NCI-H2171 (cell line): Measurements from ENCODE around the gene DET1.
"Not testable (repeated sequence)": the region's sequence is repeated elsewhere in the genome, so short reads cannot be mapped to it uniquely, and the experiment has no call there.

Experiments used
- DNase-seq: peaks from one replicate; lab custom pipeline; 2025; lab: John Stamatoyannopoulos, UW

The DET1 gene

DNA sequence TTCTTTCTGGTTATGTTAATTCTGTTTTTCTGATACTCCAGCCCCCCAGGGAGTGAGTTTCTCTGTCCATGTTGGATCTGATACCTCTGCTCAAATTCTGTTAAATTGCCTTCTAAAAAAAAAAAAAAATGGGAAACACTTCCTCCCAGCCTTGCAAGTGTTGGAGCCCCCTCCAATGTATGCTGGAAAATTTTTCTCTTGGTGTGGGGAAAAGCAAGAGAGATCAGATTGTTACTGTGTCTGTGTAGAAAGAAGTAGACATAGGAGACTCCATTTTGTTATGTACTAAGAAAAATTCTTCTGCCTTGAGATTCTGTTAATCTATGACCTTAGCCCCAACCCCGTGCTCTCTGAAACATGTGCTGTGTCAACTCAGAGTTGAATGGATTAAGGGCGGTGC, 6.1 kb downstream of the DET1 start:
- DNase-seq = not testable (repeated sequence)

DNA sequence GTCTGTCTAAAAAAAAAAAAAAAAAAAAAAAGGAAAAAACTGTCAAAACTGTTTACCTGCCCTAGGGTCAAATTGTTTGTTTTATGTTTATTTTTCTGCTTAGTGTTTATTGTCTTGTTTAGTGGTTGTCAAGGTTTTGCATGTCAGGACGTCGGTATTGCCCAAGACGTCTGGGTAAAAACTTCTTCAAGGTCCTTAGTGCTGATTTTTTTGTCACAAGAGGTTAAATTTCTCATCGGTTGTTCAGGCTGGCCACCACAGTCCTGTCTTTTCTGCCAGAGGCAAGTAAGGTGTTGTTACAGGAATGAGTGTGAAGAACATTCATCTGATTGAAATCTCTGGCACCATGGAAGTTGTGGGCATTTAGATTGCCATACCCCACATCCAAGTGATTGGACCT, 7.0 kb downstream of the DET1 start:
- no peak for DNase-seq

DNA sequence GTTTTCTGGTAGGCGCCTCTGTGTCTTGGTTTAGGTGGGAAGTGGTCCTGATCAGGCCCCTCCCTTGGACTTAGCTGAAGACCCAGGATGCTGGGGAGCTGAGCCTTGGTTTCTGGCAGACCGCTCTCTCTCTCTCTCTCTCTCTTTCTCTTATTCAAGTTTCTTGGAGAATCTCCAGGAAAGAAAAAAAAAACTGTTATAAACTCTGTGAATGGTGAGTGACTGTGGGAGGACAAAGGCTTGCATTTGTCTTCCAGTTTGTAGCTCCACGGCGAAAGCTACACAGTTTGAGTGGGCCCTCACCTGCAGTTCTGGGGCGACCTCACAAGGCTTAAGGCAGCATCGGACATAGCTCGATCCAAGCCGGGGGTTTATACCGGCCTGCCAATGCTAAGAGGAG, 7.5 kb downstream of the DET1 start:
- no peak for DNase-seq

DNA sequence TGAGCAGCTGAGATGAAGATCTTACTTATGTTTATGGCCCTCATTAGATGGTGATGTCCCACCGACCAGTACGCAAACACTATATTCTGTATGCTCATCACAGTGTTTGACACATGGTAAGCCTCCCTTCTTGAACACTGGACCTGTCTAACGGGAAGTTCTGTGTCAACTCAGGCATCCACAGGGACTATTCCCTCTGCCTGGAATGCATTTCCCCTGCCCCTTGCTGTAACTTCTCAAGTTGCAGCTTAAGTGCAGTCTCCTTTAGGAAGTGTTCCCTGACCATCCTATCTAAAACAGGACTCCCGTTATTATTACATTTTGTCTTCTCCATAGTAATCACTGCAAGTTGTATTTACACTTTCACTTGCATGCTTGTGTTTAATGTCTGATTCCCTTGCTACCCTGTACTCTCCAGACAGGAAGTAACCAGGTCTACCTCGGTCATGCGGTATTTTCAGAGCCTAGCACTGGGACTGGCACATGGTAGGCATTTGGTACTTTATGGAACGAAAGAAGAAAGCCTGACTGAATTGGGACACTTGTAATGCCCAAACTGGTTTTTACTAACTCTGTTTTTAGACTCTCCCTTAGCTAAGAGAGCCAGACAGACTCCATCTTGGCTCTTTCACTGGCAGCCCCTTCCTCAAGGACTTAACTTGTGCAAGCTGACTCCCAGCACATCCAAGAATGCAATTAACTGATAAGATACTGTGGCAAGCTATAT, 8.7 kb downstream of the DET1 start:
- DNase-seq = no peak

DNA sequence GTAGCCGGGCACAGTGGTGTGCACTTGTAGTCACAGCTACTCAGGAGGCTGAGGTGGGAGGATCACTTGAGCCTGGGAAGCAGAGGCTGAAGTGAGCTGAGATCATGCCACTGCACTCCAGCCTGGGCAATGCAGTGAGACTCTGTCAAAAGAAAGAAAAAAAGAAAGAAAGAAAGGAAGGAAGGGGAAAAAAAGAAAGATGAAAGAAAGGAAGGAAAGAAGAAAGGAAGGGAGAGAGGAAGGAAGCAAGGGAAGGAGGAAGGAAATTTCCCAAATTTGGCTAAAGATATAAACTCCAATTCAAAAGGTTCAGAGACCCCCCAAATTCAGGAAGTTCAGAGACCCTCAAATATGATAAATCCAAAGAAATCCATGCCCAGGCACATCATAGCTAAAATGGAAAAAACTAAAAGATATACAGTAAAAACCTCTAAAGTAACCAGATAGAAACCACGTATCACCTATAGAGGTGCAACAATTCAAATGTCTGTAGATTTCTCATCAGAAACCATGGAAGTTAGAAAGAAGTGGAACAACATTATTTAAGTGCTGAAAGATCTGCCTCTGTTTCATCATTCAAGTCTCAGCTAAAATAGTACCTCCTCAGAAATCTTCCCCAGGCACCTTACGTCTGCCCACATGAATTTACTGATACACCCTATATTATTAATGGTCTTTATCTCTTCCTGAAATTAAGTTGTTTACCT, 10.7 kb downstream of the DET1 start:
- no peak for DNase-seq

DNA sequence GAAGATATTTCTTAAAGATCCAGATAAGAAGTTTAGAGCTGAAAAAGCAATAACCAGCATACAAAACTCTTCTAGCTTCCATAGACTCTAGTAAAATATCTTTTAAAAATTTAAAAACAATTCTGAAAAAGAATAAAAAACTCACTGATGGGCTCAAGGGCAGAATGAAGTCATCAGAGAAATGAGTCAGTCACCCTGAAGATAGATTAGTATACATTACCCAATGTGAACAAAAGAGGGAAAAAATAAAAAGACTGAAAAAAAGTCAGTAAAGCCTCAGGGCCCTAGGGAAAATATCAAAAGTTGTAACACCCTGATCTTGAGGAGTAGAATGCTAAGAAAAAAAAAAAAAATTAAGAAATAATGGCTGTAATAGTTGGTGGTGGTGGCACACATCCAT, 11.4 kb downstream of the DET1 start:
- no peak for DNase-seq

DNA sequence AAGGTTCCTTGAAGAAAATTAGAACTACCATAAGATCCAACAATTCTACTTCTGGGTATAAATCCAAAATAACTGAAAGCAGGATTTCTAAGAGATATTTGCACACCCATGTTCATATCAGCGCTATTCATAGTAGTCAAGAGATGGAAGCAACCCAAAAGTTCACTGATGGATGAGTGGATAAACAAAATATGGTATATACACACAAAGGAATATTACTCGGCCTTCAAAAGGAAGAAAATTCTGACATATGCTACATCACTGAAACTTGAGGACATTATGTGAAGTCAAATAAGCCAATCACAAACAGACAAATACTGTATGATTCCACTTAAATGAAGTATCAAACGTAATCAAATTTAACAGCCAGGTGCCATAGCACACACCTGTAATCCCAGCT, 13.1 kb downstream of the DET1 start:
- DNase-seq = no peak

DNA sequence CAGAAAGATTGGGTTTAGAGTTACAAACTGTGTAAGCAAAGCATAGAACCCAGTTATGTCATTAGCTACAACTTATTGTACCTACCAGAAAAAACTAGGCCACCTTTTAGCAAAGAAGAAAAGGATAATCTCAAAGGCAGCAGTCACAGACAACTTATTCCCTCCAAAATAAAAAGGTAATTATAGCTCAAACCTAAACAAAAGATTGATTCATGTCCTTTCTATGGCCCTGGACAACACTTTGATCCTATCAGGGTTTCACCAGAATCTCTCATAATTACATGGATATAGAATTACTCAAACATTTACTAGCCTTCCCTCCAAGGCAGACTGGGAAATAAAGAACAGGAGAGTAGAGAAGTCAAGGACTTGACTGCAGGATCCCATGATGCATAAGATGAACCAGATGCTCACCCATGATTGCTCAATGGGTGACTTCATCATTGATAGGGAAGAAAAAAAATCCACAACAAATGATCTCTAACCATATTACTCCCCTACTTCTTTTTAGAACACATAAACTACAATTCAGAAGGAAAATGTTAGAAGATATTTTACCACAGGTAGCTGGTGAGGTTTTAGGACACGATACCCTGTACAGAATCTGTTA, 17.4 kb downstream of the DET1 start:
- DNase-seq = peak; percentile 20

DNA sequence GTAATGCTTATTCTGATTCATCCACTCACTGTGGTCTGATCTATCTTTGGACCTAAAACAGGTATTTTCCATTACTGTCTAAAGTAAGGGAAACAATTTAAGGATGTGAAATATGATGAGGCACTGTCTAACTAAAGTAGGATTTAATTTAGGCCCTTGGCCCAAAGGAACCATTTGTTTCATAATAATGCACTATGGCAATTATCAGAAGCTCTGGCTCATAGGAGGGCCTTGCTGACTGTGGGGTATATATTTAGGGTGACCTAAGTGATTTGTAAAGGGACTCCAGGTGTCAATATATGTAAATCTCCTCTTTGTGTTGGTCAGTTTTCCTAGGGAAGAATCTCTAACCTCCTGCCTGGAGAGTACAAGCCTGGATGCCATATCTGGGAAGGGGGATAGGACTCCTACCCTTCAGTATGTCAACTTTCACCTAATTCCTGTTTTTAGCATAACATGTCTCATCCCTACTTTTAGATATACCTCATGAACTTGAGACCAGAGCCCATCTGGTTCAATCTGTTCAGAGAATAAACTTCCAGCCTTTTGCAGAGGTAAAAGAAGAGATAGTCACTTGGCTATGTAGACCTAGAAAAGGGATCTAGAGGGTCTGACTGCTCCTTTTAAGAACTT, 20.1 kb downstream of the DET1 start:
- no peak for DNase-seq

DNA sequence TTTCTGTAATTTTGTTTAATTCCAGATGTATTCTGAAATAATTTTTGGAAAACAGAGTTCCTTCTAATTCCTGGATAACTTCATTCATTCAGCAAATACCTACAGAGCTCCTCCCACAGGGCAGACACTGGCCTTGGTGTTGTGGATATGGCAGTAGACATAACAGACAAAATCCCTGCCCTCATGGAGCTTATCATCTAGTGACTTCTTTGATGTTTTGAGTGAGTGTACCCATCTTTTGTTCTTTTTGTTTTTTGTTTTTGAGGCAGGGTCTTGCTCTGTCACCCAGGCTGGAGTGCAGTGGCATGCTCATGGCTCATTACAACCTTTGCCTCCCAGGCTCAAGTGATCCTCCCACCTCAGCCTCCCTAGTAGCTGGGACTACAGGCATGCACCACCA, 21.1 kb downstream of the DET1 start:
- no peak for DNase-seq

DNA sequence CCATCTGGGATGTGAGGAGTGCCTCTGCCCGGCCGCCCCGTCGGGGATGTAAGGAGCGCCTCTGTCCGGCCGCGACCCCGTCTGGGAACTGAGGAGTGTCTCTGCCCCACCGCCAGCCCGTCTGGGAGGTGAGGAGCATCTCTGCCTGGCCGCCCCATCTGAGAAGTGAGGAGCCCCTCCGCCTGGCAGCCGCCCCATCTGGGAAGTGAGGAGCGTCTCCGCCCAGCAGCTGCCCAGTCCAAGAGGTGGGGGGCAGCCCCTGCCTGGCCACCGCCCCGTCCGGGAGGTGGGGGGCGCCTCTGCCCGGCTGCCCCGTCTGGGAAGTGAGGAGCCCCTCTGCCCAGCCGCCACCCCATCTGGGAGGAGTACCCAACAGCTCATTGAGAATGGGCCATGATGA, 22.4 kb downstream of the DET1 start:
- not testable (repeated sequence) for DNase-seq

DNA sequence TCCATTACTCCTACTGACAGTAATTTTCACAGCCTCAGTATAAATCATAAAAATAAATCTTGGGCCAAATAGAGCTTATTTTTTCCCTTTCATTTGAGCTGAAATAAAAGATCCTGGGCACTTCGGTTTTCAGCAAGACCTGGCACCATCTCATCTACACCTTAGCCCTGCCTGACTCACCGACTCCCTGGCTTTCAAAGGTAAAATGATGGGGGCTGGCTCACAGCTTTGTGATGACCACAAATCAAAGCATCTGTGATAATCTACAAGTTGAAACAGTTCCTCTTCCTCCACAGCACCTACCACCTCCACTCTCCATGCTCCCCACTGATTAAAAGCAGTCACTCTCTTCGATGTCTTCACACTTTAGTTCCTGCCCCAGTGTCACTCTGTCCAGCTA, 27.6 kb downstream of the DET1 start:
- DNase-seq = no peak

DNA sequence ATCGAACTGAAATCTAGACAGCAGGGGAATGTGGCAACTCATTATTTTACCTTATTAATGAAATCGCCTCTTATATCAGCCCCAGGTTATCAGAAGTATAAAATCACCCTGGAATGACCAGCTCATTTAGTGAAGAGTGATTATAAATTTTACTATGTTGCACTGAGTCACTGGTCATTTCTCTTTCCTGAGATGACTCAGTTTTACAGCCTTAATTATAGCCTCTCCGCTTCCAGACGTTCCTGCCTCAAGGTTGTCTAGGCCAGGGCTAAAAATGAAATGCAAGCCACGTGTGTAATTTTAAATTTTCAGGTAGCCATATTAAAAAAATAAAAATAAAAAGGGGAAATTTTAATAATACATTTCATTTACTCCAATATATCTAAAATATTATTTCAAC, 33.3 kb downstream of the DET1 start:
- DNase-seq = no peak

DNA sequence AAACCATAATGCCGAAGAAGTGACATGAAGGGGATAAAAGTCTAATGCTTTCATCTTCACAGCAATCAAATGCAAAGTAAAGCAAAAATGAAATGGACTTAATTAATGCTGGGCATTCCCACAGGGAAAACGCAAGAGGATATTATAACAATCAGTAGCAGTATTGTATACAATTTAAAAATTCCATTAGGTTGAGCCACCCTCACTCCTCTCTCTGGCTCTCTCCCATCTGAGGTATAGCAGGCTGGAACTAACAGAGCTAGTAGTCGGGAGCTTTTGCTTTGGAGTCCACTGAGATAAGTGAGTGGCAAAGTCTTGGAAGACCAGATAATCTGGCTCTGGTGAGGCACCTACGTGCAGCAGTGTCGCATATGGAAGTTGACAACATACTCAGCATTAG, 33.9 kb downstream of the DET1 start:
- no peak for DNase-seq

DNA sequence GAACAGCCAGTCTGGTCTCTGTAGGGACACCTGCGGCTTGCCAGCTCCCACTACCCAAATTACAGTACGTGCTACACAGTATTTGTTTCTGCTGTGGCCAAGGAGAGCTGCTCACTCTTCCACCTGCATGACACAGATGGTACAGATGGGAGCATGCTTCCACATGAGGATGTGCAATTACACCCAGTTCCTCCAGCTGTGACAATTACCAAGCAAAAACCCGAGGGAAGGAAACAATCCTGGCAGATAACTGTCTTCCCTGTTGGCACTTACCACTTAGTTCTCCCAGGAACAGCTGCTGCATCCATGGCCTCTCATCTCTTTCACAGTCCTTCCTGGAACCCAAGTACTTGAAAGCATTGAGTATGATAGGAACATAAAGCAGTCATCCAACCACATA, 34.4 kb downstream of the DET1 start:
- peak; percentile 93 for DNase-seq

DNA sequence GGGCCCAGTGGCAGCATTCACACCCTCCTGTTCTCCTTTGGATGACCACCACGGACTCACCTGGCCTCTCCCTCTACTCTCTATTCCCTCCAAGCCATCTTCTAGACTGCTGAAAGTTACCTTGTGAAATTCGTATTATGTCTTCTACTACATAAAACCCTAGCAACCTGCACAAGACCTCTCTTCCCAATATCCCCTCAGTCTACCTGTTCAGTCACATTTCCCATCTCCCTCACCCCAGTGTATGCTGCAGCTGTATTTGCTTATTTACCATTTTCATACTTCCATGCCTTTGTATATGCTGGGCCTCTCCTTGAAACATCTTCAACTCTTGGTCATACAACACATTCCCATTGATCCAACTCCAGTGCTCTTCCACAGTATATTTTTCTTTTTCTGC, 35.3 kb downstream of the DET1 start:
- no peak for DNase-seq

DNA sequence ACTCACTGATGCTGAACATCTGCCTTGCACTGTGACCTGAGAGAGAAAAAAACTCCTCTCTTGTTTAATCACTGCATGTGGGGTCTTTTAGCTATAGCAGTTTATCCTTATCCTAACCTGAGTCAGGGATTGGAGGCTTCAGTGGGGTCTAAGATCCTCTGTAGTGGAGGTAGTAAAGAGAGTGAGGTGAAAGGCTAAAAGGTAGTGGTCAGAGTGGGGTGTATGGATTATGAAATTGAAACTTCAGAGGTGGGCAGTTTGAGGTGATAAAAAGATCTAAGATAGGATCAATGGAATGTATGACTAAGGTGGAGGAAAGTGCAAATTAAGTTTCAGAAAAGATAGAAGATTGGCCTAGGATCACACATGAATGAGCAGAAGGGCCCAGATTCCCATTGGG, 36.5 kb downstream of the DET1 start:
- DNase-seq = no peak

DNA sequence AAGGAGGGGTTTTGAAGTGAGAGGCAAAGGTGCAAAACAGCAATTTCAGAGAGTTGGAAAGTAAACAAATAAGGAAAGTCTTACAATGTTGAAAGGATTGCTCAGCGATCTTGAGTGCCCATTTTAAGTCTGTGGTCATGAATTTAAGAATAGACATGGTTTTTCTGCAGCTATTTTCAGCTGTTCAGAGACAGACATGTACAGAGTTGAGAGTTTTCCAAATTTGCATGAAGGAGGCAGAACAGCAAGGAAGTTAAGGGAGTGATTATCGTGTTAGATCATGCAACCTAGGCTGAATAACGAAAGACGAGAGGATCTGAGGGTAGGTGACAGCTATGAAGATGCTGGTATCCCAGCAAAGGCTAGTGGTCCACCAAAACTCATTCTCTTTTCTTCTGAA, 37.2 kb downstream of the DET1 start:
- no peak for DNase-seq

DNA sequence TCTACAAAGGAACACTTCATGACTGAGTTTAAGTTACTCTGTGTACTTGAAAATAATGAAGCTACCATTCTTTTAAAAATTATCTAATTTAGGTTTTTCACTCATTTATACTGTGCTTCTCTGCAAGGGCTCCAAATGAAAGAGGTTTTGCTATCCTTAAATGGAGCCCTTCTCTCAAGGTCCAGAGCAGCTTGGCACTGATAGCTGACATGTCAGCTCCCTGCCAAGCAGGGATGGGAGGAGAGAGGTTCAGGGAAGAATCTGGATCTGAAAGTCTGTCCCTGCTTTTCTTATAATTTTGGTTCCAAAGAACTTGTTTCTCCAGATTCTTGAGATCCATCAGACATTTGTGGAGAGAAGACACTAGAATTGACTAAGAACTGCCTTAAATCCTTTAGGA, 39.9 kb downstream of the DET1 start:
- no peak for DNase-seq

DNA sequence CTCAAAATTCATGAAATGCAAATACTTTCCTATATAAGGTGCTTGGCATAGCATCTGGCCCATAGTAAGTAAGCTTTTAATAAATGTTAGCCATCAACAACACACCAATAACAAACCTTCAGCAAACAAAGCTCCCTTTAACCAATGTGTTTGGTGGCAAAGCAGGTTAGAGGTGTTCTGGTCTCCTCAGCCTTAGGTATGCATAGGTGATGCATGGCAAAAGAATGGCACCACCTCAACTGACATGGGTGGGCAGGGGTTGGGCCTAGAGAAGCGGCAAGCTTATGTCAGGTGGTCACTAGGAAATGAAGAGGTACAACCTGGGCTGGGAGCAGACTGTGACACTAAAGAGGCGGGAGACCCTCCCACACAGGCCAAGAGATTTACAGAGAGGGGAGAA, 40.8 kb downstream of the DET1 start:
- no peak for DNase-seq

DNA sequence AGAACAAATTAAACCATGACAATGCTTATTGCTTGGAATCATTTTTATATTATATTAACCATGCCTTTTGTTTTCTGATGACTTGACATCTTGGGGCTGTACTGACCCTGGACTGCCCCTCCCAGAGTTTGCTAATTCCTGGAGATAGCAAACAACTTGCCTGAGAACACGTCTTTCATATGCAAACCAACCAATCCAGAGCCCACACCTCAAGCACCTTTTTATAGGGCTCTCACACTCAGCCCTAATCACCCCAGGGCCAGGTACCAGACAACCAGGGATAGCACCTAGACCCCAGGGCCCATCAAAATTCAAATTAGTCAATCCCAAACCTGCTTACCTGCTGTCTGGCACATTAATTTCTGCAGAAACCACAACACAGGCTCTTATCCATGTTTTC, 42.0 kb downstream of the DET1 start:
- no peak for DNase-seq

DNA sequence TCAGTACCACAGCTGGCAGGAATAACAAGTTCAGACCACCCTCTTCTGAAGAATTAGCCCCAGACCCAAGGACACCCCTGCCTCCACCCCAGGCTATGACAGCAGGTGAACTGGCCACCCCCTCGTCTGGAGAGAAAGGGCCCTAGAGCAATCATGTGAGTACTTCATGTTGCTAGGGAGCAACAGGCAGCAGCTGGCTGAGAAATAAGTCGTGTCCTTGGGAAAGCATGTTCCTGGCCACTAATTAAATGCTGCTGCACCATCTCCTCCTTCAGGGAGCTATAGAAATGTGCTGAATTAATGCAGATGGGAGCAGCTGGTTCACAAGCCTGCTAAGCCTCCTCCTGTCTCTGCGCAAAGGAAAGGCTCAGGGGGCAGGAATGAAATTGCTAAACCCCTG, 47.5 kb downstream of the DET1 start:
- DNase-seq = no peak

DNA sequence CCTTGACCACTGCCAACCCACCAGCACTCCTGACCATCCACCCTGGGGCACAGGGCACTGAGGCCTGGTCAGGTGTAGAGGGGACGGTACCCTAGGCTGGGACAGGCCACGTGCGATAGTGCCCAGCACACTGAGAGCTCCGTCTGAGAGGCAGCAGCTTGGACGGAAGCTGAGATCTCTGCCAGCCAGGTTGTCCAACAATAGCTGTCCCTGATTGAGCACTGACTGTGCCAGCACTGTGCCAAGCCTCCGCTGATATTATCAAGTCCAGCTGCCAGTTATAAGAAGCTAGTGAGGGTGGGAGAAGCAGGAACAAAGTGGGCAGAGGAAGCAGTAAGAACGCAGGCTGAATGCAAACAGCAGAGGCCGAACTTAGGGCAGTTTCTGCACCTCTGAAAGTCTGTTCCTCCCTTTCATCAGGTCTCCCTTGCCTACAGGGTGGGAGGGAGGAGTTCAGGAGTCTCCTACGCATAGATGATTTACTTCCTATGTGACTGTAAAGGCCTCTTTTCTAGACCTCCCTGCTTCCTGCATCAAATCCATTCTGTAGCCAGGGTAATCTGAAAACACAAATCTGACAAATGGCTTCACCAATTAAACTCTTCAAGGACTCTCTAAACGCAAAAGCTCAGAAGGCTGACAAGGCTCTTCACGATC, 49.2 kb downstream of the DET1 start:
- DNase-seq = no peak
